A549 treated with dexamethasone at 1 μM for 4 hours (cell line): ENCODE results near the gene CYFIP1. TPM values are rescaled to one million over a fixed set of nuclear protein-coding genes. Genes with fewer than 3 reads are reported as not detected.

ENCODE experiments used
- total RNA-seq: library from RNA; stranded (reverse); fragments of 200-300 nt; extraction: Qiagen RNA extraction; gene quantifications from 5 replicates; pipeline ENCODE4 v1.2.3, GENCODE V29; 2022

Gene CYFIP1
- 60.7 to 94.3 TPM (median 89.1 TPM) in 5 replicates for total RNA-seq

DNA sequence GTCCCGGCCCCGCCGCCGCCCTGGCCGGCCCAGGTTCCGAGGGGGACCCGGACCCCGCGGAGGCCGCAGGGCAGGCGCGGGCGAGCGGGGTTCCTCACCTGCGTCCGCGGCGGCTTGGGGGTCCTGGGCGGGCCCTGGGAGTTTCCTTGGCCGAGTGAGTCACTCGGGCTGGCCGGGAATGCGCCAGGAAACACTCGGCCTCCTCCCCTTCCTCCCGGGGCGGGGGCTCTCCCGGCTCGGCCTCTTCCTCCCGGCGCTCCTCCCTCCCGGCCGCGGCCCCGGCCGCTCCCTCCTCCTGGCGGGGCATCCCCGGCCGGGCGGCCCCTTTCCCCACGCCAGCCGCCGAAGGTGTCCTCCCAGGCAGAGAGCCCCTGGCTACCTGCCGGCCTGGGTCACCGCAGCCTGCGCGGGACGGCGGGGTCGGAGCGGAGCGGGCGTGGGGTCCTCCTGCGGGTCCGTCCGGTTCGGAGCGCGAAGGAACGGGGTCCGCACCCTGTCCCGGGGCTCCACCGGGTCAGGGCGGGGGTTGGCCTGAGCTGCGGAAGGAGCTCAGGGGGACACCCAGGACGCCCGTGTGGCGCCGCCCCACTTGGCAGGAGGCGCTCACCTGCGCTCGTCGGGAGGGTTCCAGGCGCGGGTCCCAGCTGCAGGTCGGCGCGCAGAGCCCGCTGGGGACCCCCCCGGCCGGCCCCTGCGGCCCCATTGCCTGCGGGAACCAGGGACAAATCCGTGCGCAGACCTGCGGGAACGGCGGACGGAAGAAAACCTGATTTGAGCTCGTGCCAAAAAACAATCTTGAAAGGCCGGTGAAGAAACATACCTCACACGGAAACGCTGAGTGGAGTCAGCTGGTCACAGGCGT is at the start of gene CYFIP1:
Gene CYFIP1, minus strand, starts transcription at position 180 of the 862 bp plus-strand sequence. CDS start 33,083 bp downstream, outside the sequence.

GRCh38 chr15:22838292-22839042 is 141.7 kb downstream of the CYFIP1 start, which contains the start of gene NIPA2:
Gene NIPA2 (plus strand): TSS chr15:22838666. CDS start chr15:22851732, 13,066 bp downstream.

Other genes with a start within 250 kb of the CYFIP1 start
- 17.4 to 25.3 TPM (median 22.0 TPM) in 5 replicates for gene NIPA1, start 193.7 kb downstream of the CYFIP1 start, total RNA-seq
- gene NIPA2, start 141.7 kb downstream of the CYFIP1 start, total RNA-seq = 89.0 to 117 TPM (median 109 TPM) in 5 replicates
- gene TUBGCP5, start 59.2 kb upstream of the CYFIP1 start, total RNA-seq = 21.1 to 28.5 TPM (median 25.8 TPM) in 5 replicates
- not detected in 5 replicates for gene GOLGA6L1, start 156.5 kb upstream of the CYFIP1 start, total RNA-seq